Measurements from ENCODE around the gene LPIN3. TPM values are rescaled to one million over a fixed set of nuclear protein-coding genes. Genes with fewer than 3 reads are reported as not detected.

The LPIN3 gene
- 0.90 and 2.4 TPM in 2 replicates for total RNA-seq

GRCh38 chr20:41340327-41341055 lies at the start of gene LPIN3:
TSS of gene LPIN3 (plus strand) at chr20:41340821. CDS start at chr20:41345804, 4,983 bp downstream.

GRCh38 chr20:41317546-41318270 lies 22.9 kb upstream of the LPIN3 start, which contains the start of gene ZHX3:
TSS of gene ZHX3 (minus strand) at chr20:41317731. CDS start at chr20:41204916, 112,815 bp downstream.

GRCh38 chr20:41366546-41367392 lies 26.1 kb downstream of the LPIN3 start, which contains the start of gene EMILIN3:
TSS of gene EMILIN3 (minus strand) at chr20:41366818. CDS start at chr20:41366634, 184 bp downstream.

Other genes starting within 250 kb of the LPIN3 start
- 155 and 203 TPM in 2 replicates for gene PLCG1, start 203.3 kb upstream of the LPIN3 start, total RNA-seq
- gene ZHX3, start 23.1 kb upstream of the LPIN3 start, total RNA-seq, result 5.7 and 10.8 TPM in 2 replicates
- under 0.01 TPM in 1 of 2 replicates, not detected in the other for gene EMILIN3, start 26.0 kb downstream of the LPIN3 start, total RNA-seq